Adipocyte (in vitro differentiated cells): ENCODE data around the gene AGXT2.

Source experiments
- DNase-seq: peaks from one replicate; pipeline ENCODE4 v3.0.0-alpha.2; 2015; ENCODE audit warnings: low read depth
- H3K27me3 ChIP-seq: replicated peaks from 2 replicates; pipeline ENCODE4 v1.7.0; 2013; ENCODE audit warnings: mild to moderate bottlenecking, low read length, moderate library complexity; ENCODE audit not compliant: control insufficient read depth, insufficient read depth
- H3K36me3 ChIP-seq: 2 replicates; pipeline ENCODE4 v1.7.0; 2013; ENCODE audit warnings: low read length, mild to moderate bottlenecking, moderate library complexity; ENCODE audit not compliant: control insufficient read depth, insufficient read depth, severe bottlenecking
- H3K4me1 ChIP-seq: 2 replicates; pipeline ENCODE4 v1.7.0; 2013; ENCODE audit warnings: mild to moderate bottlenecking, low read length, moderate library complexity; ENCODE audit not compliant: control insufficient read depth, insufficient read depth
- H3K4me3 ChIP-seq: 2 replicates; pipeline ENCODE4 v1.7.0; 2013; ENCODE audit warnings: mild to moderate bottlenecking, low read length, moderate library complexity
- H3K9ac ChIP-seq: 2 replicates; pipeline ENCODE4 v1.7.0; 2013; ENCODE audit warnings: mild to moderate bottlenecking, low read length, moderate library complexity
- H3K9me3 ChIP-seq: 2 replicates; pipeline ENCODE4 v1.7.0; 2013; ENCODE audit warnings: mild to moderate bottlenecking, low read length, moderate library complexity; ENCODE audit not compliant: control insufficient read depth

AGXT2 gene

GRCh38 chr5:35047785-35048404 is at the start of gene AGXT2:
TSS of gene AGXT2 (minus strand) at chr5:35047949. CDS start at chr5:35047892, 57 bp downstream.
- Histone ChIP-seq H3K9ac (no peak within 1 kb of the TSS), H3K9me3 (no peaks in the 10 kb centered on the region), H3K27me3 (no peaks in the 10 kb centered on the region), H3K4me3 (no peak within 1 kb of the TSS), H3K4me1 (peaks cover 6% of the 10 kb centered on the region), H3K36me3 (no peaks in the 10 kb centered on the region)
- no peak for DNase-seq

- DNase-seq = no peak
- no peaks in the 10 kb centered on the region for H3K36me3 ChIP-seq
- no peak overlapping the region for H3K9ac ChIP-seq
- no peaks in the 10 kb centered on the region for H3K9me3 ChIP-seq
- no peaks in the 10 kb centered on the region for H3K4me1 ChIP-seq
- H3K4me3 ChIP-seq = no peak overlapping the region
- no peaks in the 10 kb centered on the region for H3K27me3 ChIP-seq
Observed at GRCh38 chr5:35096932-35097331, 49.2 kb upstream of the AGXT2 start.

- no peak for DNase-seq
- Histone ChIP-seq H3K4me1 (no peaks in the 10 kb centered on the region), H3K9ac (no peak overlapping the region), H3K4me3 (no peak overlapping the region), H3K27me3 (no peaks in the 10 kb centered on the region), H3K36me3 (no peaks in the 10 kb centered on the region), H3K9me3 (no peaks in the 10 kb centered on the region)
Observed at GRCh38 chr5:35096216-35096615, 48.5 kb upstream of the AGXT2 start.

GRCh38 chr5:35095366-35095765 is 47.6 kb upstream of the AGXT2 start:
- Histone ChIP-seq H3K27me3 (no peaks in the 10 kb centered on the region), H3K9me3 (no peaks in the 10 kb centered on the region), H3K4me3 (no peak overlapping the region), H3K9ac (no peak overlapping the region), H3K36me3 (no peaks in the 10 kb centered on the region), H3K4me1 (no peaks in the 10 kb centered on the region)
- no peak for DNase-seq

- Histone ChIP-seq H3K9me3 (no peaks in the 10 kb centered on the region), H3K27me3 (no peaks in the 10 kb centered on the region), H3K4me1 (no peaks in the 10 kb centered on the region), H3K9ac (no peak overlapping the region), H3K4me3 (no peak overlapping the region), H3K36me3 (no peaks in the 10 kb centered on the region)
- DNase-seq = no peak
Observed at GRCh38 chr5:35094948-35095347, 47.2 kb upstream of the AGXT2 start.

GRCh38 chr5:35092703-35093102 is 45.0 kb upstream of the AGXT2 start:
- Histone ChIP-seq H3K9me3 (no peaks in the 10 kb centered on the region), H3K9ac (no peak overlapping the region), H3K36me3 (no peaks in the 10 kb centered on the region), H3K27me3 (no peaks in the 10 kb centered on the region), H3K4me1 (peaks cover 18% of the 10 kb centered on the region), H3K4me3 (no peak overlapping the region)
- no peak for DNase-seq

- no peak for DNase-seq
- H3K27me3 ChIP-seq = no peaks in the 10 kb centered on the region
- H3K9me3 ChIP-seq = no peaks in the 10 kb centered on the region
- peaks cover 19% of the 10 kb centered on the region for H3K4me1 ChIP-seq
- H3K9ac ChIP-seq = no peak overlapping the region
- no peak overlapping the region for H3K4me3 ChIP-seq
- H3K36me3 ChIP-seq = no peaks in the 10 kb centered on the region
Observed at GRCh38 chr5:35091704-35092103, 44.0 kb upstream of the AGXT2 start.

- H3K9me3 ChIP-seq = no peaks in the 10 kb centered on the region
- DNase-seq = peak; percentile 86
- no peak overlapping the region for H3K9ac ChIP-seq
- H3K27me3 ChIP-seq = no peaks in the 10 kb centered on the region
- H3K4me3 ChIP-seq = no peak overlapping the region
- peaks cover 19% of the 10 kb centered on the region for H3K4me1 ChIP-seq
- H3K36me3 ChIP-seq = no peaks in the 10 kb centered on the region
Observed at GRCh38 chr5:35089334-35090314, 41.9 kb upstream of the AGXT2 start.

GRCh38 chr5:35087991-35088390 is 40.2 kb upstream of the AGXT2 start:
- H3K9ac ChIP-seq = no peak overlapping the region
- no peaks in the 10 kb centered on the region for H3K9me3 ChIP-seq
- no peaks in the 10 kb centered on the region for H3K36me3 ChIP-seq
- H3K27me3 ChIP-seq = no peaks in the 10 kb centered on the region
- no peak overlapping the region for H3K4me3 ChIP-seq
- DNase-seq = peak; percentile 51
- H3K4me1 ChIP-seq = peaks cover 19% of the 10 kb centered on the region

GRCh38 chr5:35083150-35083549 is 35.4 kb upstream of the AGXT2 start:
- Histone ChIP-seq H3K36me3 (no peaks in the 10 kb centered on the region), H3K4me1 (peaks cover 6% of the 10 kb centered on the region), H3K9ac (no peak overlapping the region), H3K27me3 (no peaks in the 10 kb centered on the region), H3K9me3 (no peaks in the 10 kb centered on the region), H3K4me3 (no peak overlapping the region)
- no peak for DNase-seq

- Histone ChIP-seq H3K4me3 (no peak overlapping the region), H3K9me3 (no peaks in the 10 kb centered on the region), H3K4me1 (no peaks in the 10 kb centered on the region), H3K9ac (no peak overlapping the region), H3K27me3 (no peaks in the 10 kb centered on the region), H3K36me3 (no peaks in the 10 kb centered on the region)
- DNase-seq = no peak
Observed at GRCh38 chr5:35082530-35082929, 34.8 kb upstream of the AGXT2 start.
